PC-3 (cell line): Measurements from ENCODE around the gene HOXC10. TPM values are rescaled to one million over a fixed set of nuclear protein-coding genes. Genes with fewer than 3 reads are reported as not detected.

Source experiments
- ATAC-seq: fragments of 200-7000 bp; cut with Tn5 transposase; 2 replicates; pipeline ENCODE4 v1.9.1; 2020; ENCODE audit warnings: mild to moderate bottlenecking, moderate library complexity
- BruUV-seq: library from RNA; stranded (reverse); fragments of 400-500 nt; replicated peaks from 2 replicates; lab custom pipeline; 2021; lab: Mats Ljungman, UMichigan
- CTCF ChIA-PET: fragments of 300-600 bp; sonication (Branson Sonifier 250); formaldehyde crosslinking; loops from one replicate; lab custom pipeline; 2022; ENCODE audit warnings: antibody characterized with exemption; lab: Charles Lee
- POLR2A ChIA-PET: fragments of 300-600 bp; sonication (Branson Sonifier 250); formaldehyde crosslinking; loops from one replicate; lab custom pipeline; 2022; ENCODE audit warnings: antibody characterized with exemption; ENCODE audit not compliant: unreplicated experiment; lab: Charles Lee
- DNase-seq: peaks from one replicate; pipeline ENCODE4 v3.0.0-alpha.2; 2015
- H2AFZ ChIP-seq: fragments of 300-600 bp; sonication (generic); 2 replicates; pipeline ENCODE4 v1.6.0; 2016; ENCODE audit warnings: antibody characterized with exemption, low read length
- H3F3A ChIP-seq: fragments of 300-600 bp; sonication (generic); one replicate; pipeline ENCODE4 v1.6.0; 2017; ENCODE audit warnings: antibody characterized with exemption, low read length, control low read depth, mild to moderate bottlenecking; ENCODE audit not compliant: unreplicated experiment
- H3K27ac ChIP-seq: fragments of 300-600 bp; sonication (generic); 2 replicates; pipeline ENCODE4 v1.5.1; 2016; ENCODE audit warnings: mild to moderate bottlenecking, low read length
- H3K27me3 ChIP-seq: fragments of 300-600 bp; sonication (generic); 2 replicates; pipeline ENCODE4 v1.6.1; 2016; ENCODE audit warnings: low read length, mixed read lengths
- H3K36me3 ChIP-seq: fragments of 300-600 bp; sonication (generic); 2 replicates; pipeline ENCODE4 v1.6.1; 2016; ENCODE audit warnings: low read depth, mixed run types, low read length, mixed read lengths
- H3K4me1 ChIP-seq: fragments of 300-600 bp; sonication (generic); 2 replicates; pipeline ENCODE4 v1.5.1; 2016; ENCODE audit warnings: low read length; ENCODE audit not compliant: insufficient read depth
- H3K4me2 ChIP-seq: fragments of 300-600 bp; sonication (generic); 2 replicates; pipeline ENCODE4 v1.6.0; 2016; ENCODE audit warnings: low read length
- H3K4me3 ChIP-seq: fragments of 300-600 bp; sonication (generic); 2 replicates; pipeline ENCODE4 v1.5.1; 2016; ENCODE audit warnings: mild to moderate bottlenecking, low read length, mixed read lengths
- H3K79me2 ChIP-seq: fragments of 300-600 bp; sonication (generic); 2 replicates; pipeline ENCODE4 v1.6.1; 2017; ENCODE audit warnings: low read length, mixed read lengths
- H3K9ac ChIP-seq: fragments of 300-600 bp; sonication (generic); 2 replicates; pipeline ENCODE4 v1.6.0; 2016; ENCODE audit warnings: mild to moderate bottlenecking, low read length
- H3K9me2 ChIP-seq: fragments of 300-600 bp; sonication (generic); replicated peaks from 2 replicates; pipeline ENCODE4 v1.6.1; 2016; ENCODE audit warnings: mixed run types, low read length, mixed read lengths
- H3K9me3 ChIP-seq: fragments of 300-600 bp; sonication (generic); 2 replicates; pipeline ENCODE4 v1.6.1; 2016; ENCODE audit warnings: low read length, mixed read lengths
- H4K20me1 ChIP-seq: fragments of 300-600 bp; sonication (generic); 2 replicates; pipeline ENCODE4 v1.6.1; 2016; ENCODE audit warnings: low read length, mixed read lengths
- CTCF ChIP-seq: fragments of 300-600 bp; sonication (generic); conservative IDR thresholded peaks from 2 replicates; pipeline ENCODE4 v1.5.1; 2017; ENCODE audit warnings: antibody characterized with exemption, low read depth, mild to moderate bottlenecking, low read length
- EZH2 ChIP-seq: fragments of 300-600 bp; sonication (generic); IDR thresholded peaks from one replicate; pipeline ENCODE4 v1.6.1; 2017; ENCODE audit warnings: antibody characterized with exemption, mild to moderate bottlenecking, low read length; ENCODE audit not compliant: unreplicated experiment
- EZH2phosphoT487 ChIP-seq: fragments of 300-600 bp; sonication (generic); IDR thresholded peaks from 2 replicates; pipeline ENCODE4 v1.6.1; 2018; ENCODE audit warnings: mild to moderate bottlenecking, antibody characterized with exemption, low read length, borderline replicate concordance
- intact Hi-C: fragments of 100-400 bp; cut with micrococcal nuclease; formaldehyde crosslinking; loops from 2 replicates; pipeline ENCODE4 v1.9.0; 2023
- total RNA-seq: library from RNA; depleted of rRNA; stranded (reverse); fragments of >200 nt; gene quantifications from 2 replicates; pipeline ENCODE4 v1.2.3, GENCODE V29; 2014

HOXC10 gene
- total RNA-seq, 1 experiment from 2014 or later, result 0.69 TPM

GRCh38 chr12:53940443-53941014 is 44.4 kb upstream of the HOXC10 start:
- Histone ChIP-seq H3K9ac (peak overlapping the region; percentile 66), H4K20me1 (no peaks in the 10 kb centered on the region)
- CTCF ChIA-PET, result interaction anchor here (0.5 kb wide), 1 partner anchor 180 kb away, joined by 3 read pairs; no protein-coding TSS in a partner anchor

GRCh38 chr12:53941187-53941586 is 43.8 kb upstream of the HOXC10 start:
- H3F3A ChIP-seq, result no peaks in the 10 kb centered on the region
- peak overlapping the region; percentile 89 for H3K4me2 ChIP-seq
- H3K9me2 ChIP-seq, result no peaks in the 10 kb centered on the region
- peak overlapping the region; percentile 87 for H3K4me3 ChIP-seq
- BruUV-seq, result no TSS peak
- DNase-seq (no peak), ATAC-seq (no peak)
- no peak overlapping the region for H3K27ac ChIP-seq
- TF ChIP-seq CTCF, result no peak
- no peak for TF ChIP-seq EZH2phosphoT487
- no peak for TF ChIP-seq EZH2
- POLR2A ChIA-PET, result no interaction called here
- H3K79me2 ChIP-seq, result peaks cover 57% of the 10 kb centered on the region
- H2AFZ ChIP-seq, result no peak overlapping the region
- H3K27me3 ChIP-seq, result no peaks in the 10 kb centered on the region
- no peaks in the 10 kb centered on the region for H4K20me1 ChIP-seq
- H3K4me1 ChIP-seq, result peaks cover 30% of the 10 kb centered on the region
- H3K36me3 ChIP-seq, result peaks cover 8% of the 10 kb centered on the region; the same call in 1 of the 2 replicates
- intact Hi-C loops, result loop anchor here (5.0 kb wide), 1 partner anchor 46 kb away; the partner anchor contains the start of gene HOXC10
- H3K9me3 ChIP-seq, result no peaks in the 10 kb centered on the region
- CTCF ChIA-PET, result interaction anchor here (0.5 kb wide), 1 partner anchor 91 kb away, joined by 3 read pairs; the partner anchor contains the start of gene HOXC5
- H3K9ac ChIP-seq, result no peak overlapping the region

More at GRCh38 chr12:53940443-53941014, 44.4 kb upstream of the HOXC10 start:
- H3K27ac ChIP-seq, result no peak overlapping the region
- no peak for ATAC-seq
- BruUV-seq, result no TSS peak
- no peaks in the 10 kb centered on the region for H3F3A ChIP-seq
- H3K4me3 ChIP-seq, result peak overlapping the region; percentile 87
- peak; percentile 17 for DNase-seq
- peak overlapping the region; percentile 89 for H3K4me2 ChIP-seq
- peaks cover 57% of the 10 kb centered on the region for H3K79me2 ChIP-seq
- H2AFZ ChIP-seq, result 0 out of 2 replicates have a peak overlapping the region, but pooled peaks have one; percentile 84
- no peaks in the 10 kb centered on the region for H3K27me3 ChIP-seq
- H3K4me1 ChIP-seq, result peaks cover 30% of the 10 kb centered on the region
- TF ChIP-seq CTCF (no peak), EZH2 (no peak), EZH2phosphoT487 (no peak)
- H3K9me3 ChIP-seq, result no peaks in the 10 kb centered on the region
- intact Hi-C loops, result loop anchor here (5.0 kb wide), 1 partner anchor 47 kb away; the partner anchor contains the start of gene HOXC10
- no peaks in the 10 kb centered on the region for H3K9me2 ChIP-seq
- H3K36me3 ChIP-seq, result peaks cover 6% of the 10 kb centered on the region; the same call in 1 of the 2 replicates
- POLR2A ChIA-PET, result no interaction called here

GRCh38 chr12:53941750-53942149 is 43.2 kb upstream of the HOXC10 start:
- H3K9me3 ChIP-seq, result no peaks in the 10 kb centered on the region
- CTCF ChIA-PET, result interaction anchor here (0.5 kb wide), 1 partner anchor 91 kb away, joined by 3 read pairs; the partner anchor contains the start of gene HOXC5
- TF ChIP-seq CTCF (no peak), EZH2phosphoT487 (no peak), EZH2 (no peak)
- peaks cover 8% of the 10 kb centered on the region; the same call in 1 of the 2 replicates for H3K36me3 ChIP-seq
- H2AFZ ChIP-seq, result 0 out of 2 replicates have a peak overlapping the region, but pooled peaks have one; percentile 1
- DNase-seq, result no peak
- H3K79me2 ChIP-seq, result peaks cover 57% of the 10 kb centered on the region
- no peaks in the 10 kb centered on the region for H3F3A ChIP-seq
- POLR2A ChIA-PET, result no interaction called here
- no peak overlapping the region for H3K27ac ChIP-seq
- no peaks in the 10 kb centered on the region for H3K27me3 ChIP-seq
- peaks cover 30% of the 10 kb centered on the region for H3K4me1 ChIP-seq
- intact Hi-C loops, result loop anchor here (5.0 kb wide), 1 partner anchor 46 kb away; the partner anchor contains the start of gene HOXC10
- no peak overlapping the region for H3K9ac ChIP-seq
- ATAC-seq, result no peak
- H3K4me2 ChIP-seq, result peak overlapping the region; percentile 89
- H3K9me2 ChIP-seq, result no peaks in the 10 kb centered on the region
- peak overlapping the region; percentile 87 for H3K4me3 ChIP-seq
- no TSS peak for BruUV-seq
- H4K20me1 ChIP-seq, result no peaks in the 10 kb centered on the region
